Right atrium auricular region (tissue), 2 donors: ENCODE results near the gene RAPGEF6. TPM values are rescaled to one million over a fixed set of nuclear protein-coding genes. Genes with fewer than 3 reads are reported as not detected.
"Not testable (repeated sequence)": the region's sequence is repeated elsewhere in the genome, so short reads cannot be mapped to it uniquely, and the experiment has no call there.

Experiments used
- DNase-seq: peaks from one replicate; pipeline ENCODE4 v3.0.0-alpha.2; 2019; ENCODE audit warnings: low spot score
- H3K27ac ChIP-seq, 2 donors: fragments of 200-600 bp; sonication (generic); 1 replicate in 1 of 2; 2 replicates in 1 of 2; pipeline ENCODE4 v1.5.1; 2016 to 2019
- H3K27me3 ChIP-seq, 2 donors: fragments of 200-600 bp; sonication (generic); one replicate each; pipeline versions ENCODE4 v1.5.1 to v1.6.0; 2017 to 2019
- H3K36me3 ChIP-seq: fragments of 200-600 bp; sonication (generic); one replicate; pipeline ENCODE4 v1.5.1; 2016
- H3K4me1 ChIP-seq, 2 donors: fragments of 200-600 bp; sonication (generic); one replicate each; pipeline versions ENCODE4 v1.5.1 to v1.6.0; 2017 to 2019
- H3K4me3 ChIP-seq, 2 donors: fragments of 200-600 bp; sonication (generic); 1 replicate in 1 of 2; 2 replicates in 1 of 2; pipeline ENCODE4 v1.5.1; 2017 to 2019; ENCODE audit warnings: mild to moderate bottlenecking in 1 of 2, moderate library complexity in 1 of 2
- H3K9me3 ChIP-seq, 2 donors: fragments of 200-600 bp; sonication (generic); one replicate each; pipeline ENCODE4 v1.5.1; 2019
- CTCF ChIP-seq, 2 donors: fragments of 200-600 bp; sonication (generic); IDR thresholded peaks; one replicate each; pipeline ENCODE4 v1.5.1; 2019; ENCODE audit warnings: antibody characterized with exemption in 2 of 2
- total RNA-seq, 2 donors: library from RNA; depleted of rRNA; stranded (reverse); fragments of >200 nt; gene quantifications; one replicate each; pipeline ENCODE4 v1.1.0, GENCODE V29; 2016

Gene RAPGEF6
- total RNA-seq, 2 donors from 2014 or later: 10.0 to 14.0 TPM

- Histone ChIP-seq H3K36me3 (peaks cover 40% of the 10 kb centered on the region), H3K27me3 (no peaks in the 10 kb centered on the region), H3K27ac (no peak overlapping the region), H3K4me3 (no peak overlapping the region), H3K4me1 (no peaks in the 10 kb centered on the region), H3K9me3 (no peaks in the 10 kb centered on the region)
- DNase-seq: no peak
- TF ChIP-seq CTCF (IDR thresholded peaks at IDR 0.05): no peak
Observed at GRCh38 chr5:131679911-131680310, 44.9 kb upstream of the RAPGEF6 start.

- not testable (repeated sequence) for H3K4me3 ChIP-seq, DNase-seq, H3K9me3 ChIP-seq, H3K27me3 ChIP-seq, H3K27ac ChIP-seq
- peaks cover 0 to 12% of the 10 kb centered on the region in 2 donors for H3K4me1 ChIP-seq
- peaks cover 47% of the 10 kb centered on the region for H3K36me3 ChIP-seq
Observed at GRCh38 chr5:131678273-131678672, 43.2 kb upstream of the RAPGEF6 start.

DNA sequence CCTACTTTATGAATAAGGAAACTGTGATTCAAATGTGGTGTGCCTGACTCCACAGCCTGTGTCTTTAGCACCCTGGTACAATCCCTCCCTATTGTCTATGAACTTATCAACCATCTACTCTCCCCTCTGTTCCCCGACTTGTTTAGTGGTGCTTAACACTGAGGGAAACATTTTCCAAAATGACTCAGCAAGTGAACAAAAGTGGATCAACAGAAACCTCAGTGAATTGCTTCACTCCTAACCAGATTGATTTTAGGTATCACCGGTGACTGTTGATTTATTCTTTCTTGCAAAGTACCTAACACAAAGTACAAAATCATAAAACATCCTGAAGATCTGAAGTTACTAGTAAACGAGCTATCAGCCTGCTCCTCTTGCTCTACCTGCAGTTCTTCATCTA lies 42.1 kb upstream of the RAPGEF6 start:
- Histone ChIP-seq H3K27ac (no peak overlapping the region), H3K36me3 (peaks cover 47% of the 10 kb centered on the region)

DNA sequence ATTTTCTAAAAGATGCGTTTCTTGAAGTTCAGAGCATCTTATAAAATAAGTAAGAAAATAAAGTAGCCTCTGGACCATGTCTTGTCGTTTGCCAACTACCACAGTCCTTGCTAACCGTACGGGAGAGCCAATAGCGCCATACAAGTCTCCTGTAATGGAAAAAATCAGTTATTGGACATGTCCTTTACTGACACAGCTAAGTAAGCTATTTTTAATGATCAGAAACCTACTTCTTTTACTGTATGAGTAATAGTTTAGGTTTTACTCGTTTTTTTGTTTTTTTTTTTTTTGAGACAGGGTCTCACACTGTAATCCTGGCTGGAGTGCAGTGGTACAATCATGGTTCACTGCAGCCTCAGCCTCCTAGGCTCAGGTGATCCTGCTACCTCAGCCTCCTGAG lies 37.7 kb upstream of the RAPGEF6 start:
- no peaks in the 10 kb centered on the region for H3K9me3 ChIP-seq
- H3K4me1 ChIP-seq: peaks cover 0 to 50% of the 10 kb centered on the region in 2 donors
- no peak for DNase-seq
- peaks cover 39% of the 10 kb centered on the region for H3K36me3 ChIP-seq
- no peak overlapping the region for H3K4me3 ChIP-seq
- H3K27me3 ChIP-seq: no peaks in the 10 kb centered on the region
- TF ChIP-seq CTCF (IDR thresholded peaks at IDR 0.05): no peak
- peak overlapping the region; percentile 74 to 92 for H3K27ac ChIP-seq

More for the DNA sequence above, 42.1 kb upstream of the RAPGEF6 start:
- no peaks in the 10 kb centered on the region for H3K9me3 ChIP-seq
- DNase-seq: no peak
- peaks cover 0 to 23% of the 10 kb centered on the region in 2 donors for H3K4me1 ChIP-seq
- no peaks in the 10 kb centered on the region for H3K27me3 ChIP-seq
- no peak for TF ChIP-seq CTCF (IDR thresholded peaks at IDR 0.05)
- no peak overlapping the region for H3K4me3 ChIP-seq

GRCh38 chr5:131671994-131672655 lies 37.1 kb upstream of the RAPGEF6 start:
- Histone ChIP-seq H3K36me3 (peaks cover 33% of the 10 kb centered on the region), H3K9me3 (no peaks in the 10 kb centered on the region), H3K27ac (peak overlapping the region; percentile 74 to 92), H3K4me1 (peaks cover 0 to 50% of the 10 kb centered on the region in 2 donors), H3K4me3 (no peak overlapping the region), H3K27me3 (no peaks in the 10 kb centered on the region)
- DNase-seq: no peak
- TF ChIP-seq CTCF (IDR thresholded peaks at IDR 0.05): no peak

DNA sequence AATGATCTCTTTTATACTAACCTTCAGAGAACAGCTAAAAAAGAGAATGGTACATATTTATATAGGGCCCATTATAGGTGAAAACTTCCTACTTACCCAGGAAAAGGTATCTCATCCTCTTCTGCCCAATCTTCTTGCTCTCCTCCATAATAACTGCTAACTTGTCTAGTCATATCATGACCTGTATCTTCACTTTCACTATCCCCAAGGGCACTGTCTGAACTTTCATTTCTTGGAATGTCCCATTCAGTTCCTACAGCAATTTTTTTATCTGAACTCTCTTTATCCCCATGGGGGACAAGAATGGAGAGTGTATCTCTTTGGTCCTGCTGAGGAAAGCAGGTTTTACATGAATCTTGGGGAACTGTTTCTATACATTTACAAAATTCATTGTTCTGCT lies 36.4 kb upstream of the RAPGEF6 start:
- Histone ChIP-seq H3K4me3 (no peak overlapping the region), H3K27me3 (no peaks in the 10 kb centered on the region), H3K36me3 (peaks cover 26% of the 10 kb centered on the region), H3K27ac (peak overlapping the region; percentile 74 to 92), H3K4me1 (peaks cover 0 to 50% of the 10 kb centered on the region in 2 donors), H3K9me3 (no peaks in the 10 kb centered on the region)
- no peak for DNase-seq
- no peak for TF ChIP-seq CTCF (IDR thresholded peaks at IDR 0.05)
